ENCODE results near the gene SCD5. TPM values are rescaled to one million over a fixed set of nuclear protein-coding genes. Genes with fewer than 3 reads are reported as not detected.

The SCD5 gene
- total and polyA plus RNA-seq, 12 donors: 85.9 to 585 (median 229) TPM

DNA sequence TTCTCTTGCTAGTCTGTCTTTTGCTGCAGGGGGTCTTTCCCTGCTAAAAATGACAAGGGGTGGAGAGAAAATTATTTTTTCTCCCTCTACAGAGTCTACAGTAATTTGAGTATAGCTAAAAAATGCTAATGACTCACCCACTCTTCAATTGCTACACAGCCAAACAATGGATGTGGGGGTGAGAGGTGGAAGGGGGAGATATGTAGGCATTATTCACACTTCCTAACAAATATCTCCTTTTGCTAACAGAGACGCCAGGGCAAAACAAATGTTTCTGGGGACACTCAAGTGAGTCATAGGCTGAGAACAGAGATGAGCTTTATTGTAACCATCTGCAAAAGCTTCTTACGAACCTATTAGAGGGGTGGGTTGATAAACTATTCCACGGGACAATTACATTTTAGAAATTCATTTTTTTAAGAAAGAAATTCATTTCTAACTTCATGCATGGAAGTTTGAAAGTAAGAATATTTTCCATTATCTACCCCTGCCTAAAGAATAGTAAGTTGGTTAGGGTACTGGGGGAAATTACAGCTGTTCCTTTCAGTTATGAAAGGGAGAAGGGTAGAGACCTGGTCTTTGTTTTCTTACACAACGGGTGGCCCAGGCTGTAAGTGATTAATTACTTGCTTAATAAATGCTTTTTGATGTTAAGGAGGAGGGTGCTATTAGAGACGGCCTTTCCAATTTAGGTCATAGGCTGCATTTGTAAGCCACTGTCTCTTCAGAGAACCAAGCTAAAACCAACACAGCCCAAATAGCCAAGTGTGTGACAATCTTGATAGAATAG is 12.8 kb downstream of the SCD5 start:
- TF ChIP-seq POLR2A (IDR thresholded peaks at IDR 0.05) (no peak), CTCF (IDR thresholded peaks at IDR 0.05) (no peak)
- intact Hi-C loops (cut with DNase I): no loop called here
- Histone ChIP-seq H3K36me3 (replicated peaks in 1 of 2) (no peaks in the 10 kb centered on the region), H3K27ac (peak overlapping the region in 3 of 5 donors; percentile 6 to 59 (median 43)), H3K9me3 (replicated peaks in 1 of 3) (no peaks in the 10 kb centered on the region), H3K27me3 (no peaks in the 10 kb centered on the region), H3K4me1 (replicated peaks in 1 of 2) (peaks cover 33 to 64% of the 10 kb centered on the region in 2 donors), H3K4me3 (no peak overlapping the region)
- peak in 4 of 7 donors; percentile 41 to 52 (median 48) for DNase-seq
- 27 to 43% (median 34%) methylated on average over 5 of the region's 5 CpGs for WGBS, 4 donors

DNA sequence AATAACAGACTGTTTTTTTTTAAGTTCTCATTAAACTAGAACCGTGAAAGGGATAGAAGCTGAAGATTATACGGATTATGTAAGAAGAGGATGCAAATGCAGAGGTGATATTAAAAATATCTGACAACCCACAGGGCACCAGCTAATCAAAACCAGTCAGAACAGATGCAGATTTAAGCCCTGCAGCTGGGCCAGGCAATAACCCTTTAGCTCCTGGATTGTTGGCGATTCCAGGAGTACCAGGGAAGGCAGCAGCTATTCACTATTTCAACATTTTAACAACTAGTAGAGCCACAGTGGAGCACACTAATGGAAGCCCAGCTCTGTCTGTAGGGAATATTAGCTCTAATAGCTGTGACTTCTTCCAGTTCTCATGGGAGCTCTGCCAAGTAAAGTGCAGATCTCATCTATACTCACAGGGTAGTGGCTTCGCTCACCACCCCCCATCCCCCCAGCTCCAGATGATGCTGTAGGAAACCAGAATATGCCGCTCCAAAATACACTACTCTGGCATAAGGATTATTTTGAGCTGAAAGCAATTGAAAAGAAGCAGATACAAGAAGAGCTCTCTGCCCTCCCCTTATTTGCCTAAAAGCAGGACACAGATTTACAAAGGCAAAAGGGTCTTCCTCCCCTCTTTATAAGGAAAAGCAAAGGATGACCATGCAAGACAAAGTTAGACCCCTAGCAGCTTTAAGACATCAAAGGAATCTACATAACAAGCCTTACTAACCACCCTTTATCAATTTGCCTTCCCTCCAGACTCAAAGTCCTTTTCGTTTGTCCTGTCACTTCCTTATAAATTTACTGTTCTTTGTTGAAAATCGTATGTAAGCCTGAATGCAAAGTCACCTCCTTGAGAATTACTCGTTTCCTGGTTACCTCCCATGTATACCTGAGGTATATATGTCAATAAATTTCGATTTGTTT is 13.7 kb downstream of the SCD5 start:
- peak in 1 of 7 donors; percentile 58 for DNase-seq
- no peak for TF ChIP-seq POLR2A (IDR thresholded peaks at IDR 0.05)
- no peak for TF ChIP-seq CTCF (IDR thresholded peaks at IDR 0.05)
- intact Hi-C loops (cut with DNase I): no loop called here
- Histone ChIP-seq H3K4me3 (peak overlapping the region in 1 of 4 donors; percentile 14), H3K9me3 (replicated peaks in 1 of 3) (no peaks in the 10 kb centered on the region), H3K27ac (peak overlapping the region in 2 of 5 donors; percentile 43 to 59), H3K27me3 (no peaks in the 10 kb centered on the region), H3K4me1 (replicated peaks in 1 of 2) (peaks cover 42 to 68% of the 10 kb centered on the region in 2 donors), H3K36me3 (replicated peaks in 1 of 2) (no peaks in the 10 kb centered on the region)
- 30 to 43% (median 37%) methylated on average over 9 of the region's 9 CpGs for WGBS, 4 donors

DNA sequence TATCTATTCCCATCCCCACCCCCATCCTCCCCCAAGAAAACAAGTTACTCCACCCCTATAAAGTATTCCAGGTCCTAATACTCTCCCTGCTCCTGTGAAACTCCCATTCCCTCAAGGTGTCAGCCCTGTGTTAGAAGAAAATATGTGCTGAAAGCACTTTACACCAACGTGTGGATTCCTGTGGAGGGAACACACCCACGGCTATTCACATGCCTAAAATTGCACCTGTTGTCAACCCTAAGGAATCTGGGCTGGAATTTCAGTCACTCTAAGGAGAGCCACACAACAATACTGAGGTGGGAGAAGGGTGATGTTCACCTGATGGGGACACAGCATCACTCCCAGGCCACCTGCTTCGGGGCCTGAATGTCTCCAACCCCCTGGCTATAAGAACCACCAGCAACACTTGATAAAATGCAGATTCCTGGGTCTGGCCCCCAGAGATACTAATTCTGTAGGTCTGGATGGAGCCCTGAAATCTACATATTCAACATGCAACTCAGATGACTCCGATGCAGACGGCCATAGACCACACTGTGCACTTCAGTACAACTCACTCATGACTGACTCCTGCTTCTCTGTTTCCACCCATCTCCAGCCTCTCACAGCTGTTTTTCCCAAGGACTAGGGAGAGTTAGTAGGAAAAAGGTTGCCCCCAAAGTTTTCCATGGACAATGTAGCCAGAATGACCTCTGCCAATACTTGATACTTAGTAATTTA is 15.8 kb downstream of the SCD5 start:
- intact Hi-C loops (cut with DNase I): no loop called here
- H3K4me1 ChIP-seq (replicated peaks in 1 of 2): peaks cover 40 to 67% of the 10 kb centered on the region in 2 donors
- DNase-seq: peak in 2 of 7 donors; percentile 5 to 35
- TF ChIP-seq POLR2A (IDR thresholded peaks at IDR 0.05) (no peak), CTCF (IDR thresholded peaks at IDR 0.05) (no peak)
- H3K4me3 ChIP-seq: no peak overlapping the region
- WGBS, 4 donors: 74 to 89% (median 82%) methylated on average over 3 to 5 of the region's 5 CpGs
- no peaks in the 10 kb centered on the region for H3K36me3 ChIP-seq (replicated peaks in 1 of 2)
- H3K27ac ChIP-seq: peak overlapping the region in 1 of 5 donors; percentile 1
- H3K27me3 ChIP-seq: no peaks in the 10 kb centered on the region
- H3K9me3 ChIP-seq (replicated peaks in 1 of 3): no peaks in the 10 kb centered on the region
